NCI-H2029 (cell line): ENCODE measurements around the gene OBSCN.

Experiments
- DNase-seq: peaks from one replicate; lab custom pipeline; 2025; lab: John Stamatoyannopoulos, UW

OBSCN gene

DNA sequence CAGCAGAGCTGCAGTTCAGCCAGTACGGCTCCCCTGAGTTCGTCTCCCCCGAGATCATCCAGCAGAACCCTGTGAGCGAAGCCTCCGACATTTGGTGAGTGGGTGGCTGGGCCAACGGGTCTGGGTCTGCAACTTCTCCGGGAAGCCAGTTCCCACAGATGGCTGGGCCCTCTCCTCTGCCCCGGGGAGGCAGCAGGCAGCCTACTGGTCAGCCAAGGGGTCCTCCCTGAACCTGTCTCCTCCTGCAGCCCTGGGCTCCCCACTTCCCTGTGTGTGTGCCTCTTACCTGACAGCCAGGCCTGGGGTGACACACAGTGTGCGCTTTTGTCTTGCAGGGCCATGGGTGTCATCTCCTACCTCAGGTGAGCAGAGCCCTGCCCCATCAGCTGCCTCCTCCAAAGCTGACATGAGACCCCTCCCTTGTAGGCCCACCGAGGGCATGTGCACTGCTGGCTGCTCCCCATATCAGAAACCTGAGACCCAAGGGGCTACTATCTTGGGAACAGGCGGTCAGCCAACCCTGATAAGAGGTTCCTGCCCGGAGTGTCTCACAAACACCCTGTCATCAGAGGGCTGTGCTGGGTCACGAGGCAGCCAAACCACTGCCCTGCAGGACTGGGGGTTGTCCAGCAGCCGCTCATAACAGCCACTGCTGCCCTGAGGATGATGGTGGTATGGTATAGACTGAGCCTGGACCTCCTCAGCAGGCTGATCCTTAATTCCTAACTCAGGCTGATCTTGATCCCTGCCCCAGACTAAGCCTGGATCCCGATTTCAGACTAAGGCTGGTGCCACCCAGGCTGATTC is 161.2 kb downstream of the OBSCN start:
- DNase-seq = no peak

DNA sequence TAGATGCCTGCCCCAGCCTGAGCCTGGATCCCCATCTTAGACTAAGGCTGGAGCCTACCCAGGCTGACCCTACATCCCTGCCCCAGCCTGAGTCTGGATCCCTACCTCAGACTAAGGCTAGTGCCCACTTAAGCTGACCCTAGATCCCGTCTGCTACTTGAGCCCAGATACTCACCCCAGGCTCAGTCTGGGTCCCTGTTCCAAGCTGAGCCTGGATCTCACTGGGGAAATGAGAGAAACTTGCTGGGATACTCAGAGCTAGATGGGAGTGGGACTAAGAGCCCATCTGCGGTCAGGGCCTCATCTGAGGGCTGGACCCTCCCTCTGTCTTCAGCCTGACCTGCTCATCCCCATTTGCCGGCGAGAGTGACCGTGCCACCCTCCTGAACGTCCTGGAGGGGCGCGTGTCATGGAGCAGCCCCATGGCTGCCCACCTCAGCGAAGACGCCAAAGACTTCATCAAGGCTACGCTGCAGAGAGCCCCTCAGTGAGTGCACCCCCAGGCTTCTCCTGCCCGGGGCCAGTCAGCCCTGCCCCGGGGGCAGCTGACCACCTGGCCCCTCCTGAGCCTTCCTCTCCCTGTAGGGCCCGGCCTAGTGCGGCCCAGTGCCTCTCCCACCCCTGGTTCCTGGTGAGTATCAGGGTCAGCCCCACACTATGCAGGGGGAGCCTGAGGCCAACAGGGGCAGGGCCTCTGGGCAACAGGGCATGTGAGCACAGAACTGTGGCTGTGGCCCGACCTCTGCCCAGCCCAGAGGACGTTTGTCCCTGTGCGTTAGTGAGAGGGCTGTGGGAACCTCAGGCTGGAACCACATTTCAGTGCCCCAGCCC is 162.0 kb downstream of the OBSCN start:
- DNase-seq = no peak

DNA sequence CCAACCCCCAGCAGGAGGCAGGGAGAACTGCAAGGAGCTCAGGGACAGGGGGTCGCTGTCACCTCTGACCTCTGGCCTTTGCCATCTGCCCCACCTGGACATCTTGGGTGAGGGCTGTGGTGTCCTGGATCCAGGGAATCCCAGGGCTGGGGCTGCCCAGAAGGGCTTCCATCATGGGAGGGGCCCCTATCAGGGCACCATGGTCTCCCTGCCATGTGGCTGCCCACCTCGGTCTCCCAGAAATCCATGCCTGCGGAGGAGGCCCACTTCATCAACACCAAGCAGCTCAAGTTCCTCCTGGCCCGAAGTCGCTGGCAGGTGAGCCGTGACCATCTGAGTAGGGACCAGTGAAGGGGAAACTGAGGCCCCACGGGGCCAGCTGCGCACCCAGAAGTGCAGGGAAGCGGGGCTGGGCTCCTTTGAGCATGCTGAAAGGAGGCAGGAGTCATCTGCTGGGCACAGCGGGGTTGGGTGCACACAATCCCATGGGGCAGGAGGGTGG is 162.6 kb downstream of the OBSCN start:
- DNase-seq = no peak

DNA sequence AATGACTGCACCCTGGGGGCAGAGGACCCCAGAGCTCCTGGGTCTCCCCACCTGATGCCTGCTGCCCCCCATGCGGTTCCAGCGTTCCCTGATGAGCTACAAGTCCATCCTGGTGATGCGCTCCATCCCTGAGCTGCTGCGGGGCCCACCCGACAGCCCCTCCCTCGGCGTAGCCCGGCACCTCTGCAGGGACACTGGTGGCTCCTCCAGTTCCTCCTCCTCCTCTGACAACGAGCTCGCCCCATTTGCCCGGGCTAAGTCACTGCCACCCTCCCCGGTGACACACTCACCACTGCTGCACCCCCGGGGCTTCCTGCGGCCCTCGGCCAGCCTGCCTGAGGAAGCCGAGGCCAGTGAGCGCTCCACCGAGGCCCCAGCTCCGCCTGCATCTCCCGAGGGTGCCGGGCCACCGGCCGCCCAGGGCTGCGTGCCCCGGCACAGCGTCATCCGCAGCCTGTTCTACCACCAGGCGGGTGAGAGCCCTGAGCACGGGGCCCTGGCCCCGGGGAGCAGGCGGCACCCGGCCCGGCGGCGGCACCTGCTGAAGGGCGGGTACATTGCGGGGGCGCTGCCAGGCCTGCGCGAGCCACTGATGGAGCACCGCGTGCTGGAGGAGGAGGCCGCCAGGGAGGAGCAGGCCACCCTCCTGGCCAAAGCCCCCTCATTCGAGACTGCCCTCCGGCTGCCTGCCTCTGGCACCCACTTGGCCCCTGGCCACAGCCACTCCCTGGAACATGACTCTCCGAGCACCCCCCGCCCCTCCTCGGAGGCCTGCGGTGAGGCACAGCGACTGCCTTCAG is 163.3 kb downstream of the OBSCN start:
- no peak for DNase-seq

DNA sequence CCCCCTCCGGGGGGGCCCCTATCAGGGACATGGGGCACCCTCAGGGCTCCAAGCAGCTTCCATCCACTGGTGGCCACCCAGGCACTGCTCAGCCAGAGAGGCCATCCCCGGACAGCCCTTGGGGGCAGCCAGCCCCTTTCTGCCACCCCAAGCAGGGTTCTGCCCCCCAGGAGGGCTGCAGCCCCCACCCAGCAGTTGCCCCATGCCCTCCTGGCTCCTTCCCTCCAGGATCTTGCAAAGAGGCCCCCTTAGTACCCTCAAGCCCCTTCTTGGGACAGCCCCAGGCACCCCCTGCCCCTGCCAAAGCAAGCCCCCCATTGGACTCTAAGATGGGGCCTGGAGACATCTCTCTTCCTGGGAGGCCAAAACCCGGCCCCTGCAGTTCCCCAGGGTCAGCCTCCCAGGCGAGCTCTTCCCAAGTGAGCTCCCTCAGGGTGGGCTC is 163.9 kb downstream of the OBSCN start:
- no peak for DNase-seq

DNA sequence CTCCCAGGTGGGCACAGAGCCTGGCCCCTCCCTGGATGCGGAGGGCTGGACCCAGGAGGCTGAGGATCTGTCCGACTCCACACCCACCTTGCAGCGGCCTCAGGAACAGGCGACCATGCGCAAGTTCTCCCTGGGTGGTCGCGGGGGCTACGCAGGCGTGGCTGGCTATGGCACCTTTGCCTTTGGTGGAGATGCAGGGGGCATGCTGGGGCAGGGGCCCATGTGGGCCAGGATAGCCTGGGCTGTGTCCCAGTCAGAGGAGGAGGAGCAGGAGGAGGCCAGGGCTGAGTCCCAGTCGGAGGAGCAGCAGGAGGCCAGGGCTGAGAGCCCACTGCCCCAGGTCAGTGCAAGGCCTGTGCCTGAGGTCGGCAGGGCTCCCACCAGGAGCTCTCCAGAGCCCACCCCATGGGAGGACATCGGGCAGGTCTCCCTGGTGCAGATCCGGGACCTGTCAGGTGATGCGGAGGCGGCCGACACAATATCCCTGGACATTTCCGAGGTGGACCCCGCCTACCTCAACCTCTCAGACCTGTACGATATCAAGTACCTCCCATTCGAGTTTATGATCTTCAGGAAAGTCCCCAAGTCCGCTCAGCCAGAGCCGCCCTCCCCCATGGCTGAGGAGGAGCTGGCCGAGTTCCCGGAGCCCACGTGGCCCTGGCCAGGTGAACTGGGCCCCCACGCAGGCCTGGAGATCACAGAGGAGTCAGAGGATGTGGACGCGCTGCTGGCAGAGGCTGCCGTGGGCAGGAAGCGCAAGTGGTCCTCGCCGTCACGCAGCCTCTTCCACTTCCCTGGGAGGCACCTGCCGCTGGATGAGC is 164.5 kb downstream of the OBSCN start:
- no peak for DNase-seq

DNA sequence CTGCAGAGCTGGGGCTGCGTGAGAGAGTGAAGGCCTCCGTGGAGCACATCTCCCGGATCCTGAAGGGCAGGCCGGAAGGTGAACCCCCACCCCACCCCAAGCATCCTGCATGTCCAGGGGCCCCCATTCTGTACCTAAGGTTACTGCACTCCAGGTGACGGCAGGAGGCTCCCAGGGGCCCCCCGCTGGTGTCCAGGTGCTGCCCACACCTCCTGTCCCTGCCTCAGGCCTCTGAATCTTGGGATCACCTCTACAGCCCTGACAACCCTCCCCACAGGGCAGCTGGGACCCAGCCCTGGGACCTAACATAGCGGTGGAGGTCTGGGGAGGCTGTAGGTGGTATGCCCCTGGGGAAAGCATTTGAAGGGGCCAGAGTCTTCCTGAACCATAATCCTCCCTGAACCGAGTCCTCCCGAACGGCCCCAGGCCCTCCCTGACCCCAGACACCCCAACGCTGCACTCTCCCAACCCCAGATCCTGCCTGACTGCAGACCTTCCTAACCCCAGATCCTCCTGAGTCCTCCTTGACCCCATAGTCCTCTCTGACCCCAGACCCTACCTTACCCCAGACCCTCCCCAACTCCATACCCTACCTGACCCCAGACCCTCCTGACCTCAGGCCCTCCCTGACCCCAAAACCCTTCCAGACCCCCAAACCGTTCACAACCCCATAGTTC is 165.3 kb downstream of the OBSCN start:
- DNase-seq = no peak

DNA sequence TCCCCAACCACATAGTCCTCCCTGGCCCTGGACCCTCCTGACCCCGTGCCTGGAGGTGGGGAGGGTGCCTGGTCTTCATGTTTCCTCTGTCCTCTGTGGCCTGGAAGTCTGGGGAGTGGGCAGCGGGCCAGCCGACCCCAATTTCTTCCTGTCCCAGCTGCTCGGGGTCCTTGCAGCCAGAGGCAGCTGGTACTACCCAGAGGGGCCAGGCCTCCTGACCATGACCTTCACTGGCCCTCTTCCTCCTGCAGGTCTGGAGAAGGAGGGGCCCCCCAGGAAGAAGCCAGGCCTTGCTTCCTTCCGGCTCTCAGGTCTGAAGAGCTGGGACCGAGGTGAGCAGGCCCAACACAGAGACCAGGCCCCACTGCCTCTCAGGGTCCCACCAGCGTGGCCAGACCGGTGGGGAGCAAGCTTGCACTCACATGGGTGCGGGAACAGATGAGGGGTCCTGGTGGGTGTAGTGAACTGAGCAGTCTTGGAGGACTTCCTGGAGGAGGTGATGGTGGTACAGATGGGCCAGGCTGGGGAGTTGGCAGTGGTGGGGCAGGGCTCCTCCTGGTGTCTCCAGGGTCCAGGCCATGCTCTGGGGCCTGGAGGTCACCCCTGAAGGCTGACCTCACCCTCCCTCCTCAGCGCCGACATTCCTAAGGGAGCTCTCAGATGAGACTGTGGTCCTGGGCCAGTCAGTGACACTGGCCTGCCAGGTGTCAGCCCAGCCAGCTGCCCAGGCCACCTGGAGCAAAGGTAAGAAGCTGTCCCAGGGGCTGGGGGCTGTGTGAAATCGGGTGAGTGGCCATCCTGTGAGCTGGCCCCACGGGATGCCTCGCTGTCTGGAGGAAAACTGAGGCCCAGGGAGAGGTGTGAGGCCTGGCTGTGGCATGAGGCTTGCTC is 166.1 kb downstream of the OBSCN start:
- no peak for DNase-seq

DNA sequence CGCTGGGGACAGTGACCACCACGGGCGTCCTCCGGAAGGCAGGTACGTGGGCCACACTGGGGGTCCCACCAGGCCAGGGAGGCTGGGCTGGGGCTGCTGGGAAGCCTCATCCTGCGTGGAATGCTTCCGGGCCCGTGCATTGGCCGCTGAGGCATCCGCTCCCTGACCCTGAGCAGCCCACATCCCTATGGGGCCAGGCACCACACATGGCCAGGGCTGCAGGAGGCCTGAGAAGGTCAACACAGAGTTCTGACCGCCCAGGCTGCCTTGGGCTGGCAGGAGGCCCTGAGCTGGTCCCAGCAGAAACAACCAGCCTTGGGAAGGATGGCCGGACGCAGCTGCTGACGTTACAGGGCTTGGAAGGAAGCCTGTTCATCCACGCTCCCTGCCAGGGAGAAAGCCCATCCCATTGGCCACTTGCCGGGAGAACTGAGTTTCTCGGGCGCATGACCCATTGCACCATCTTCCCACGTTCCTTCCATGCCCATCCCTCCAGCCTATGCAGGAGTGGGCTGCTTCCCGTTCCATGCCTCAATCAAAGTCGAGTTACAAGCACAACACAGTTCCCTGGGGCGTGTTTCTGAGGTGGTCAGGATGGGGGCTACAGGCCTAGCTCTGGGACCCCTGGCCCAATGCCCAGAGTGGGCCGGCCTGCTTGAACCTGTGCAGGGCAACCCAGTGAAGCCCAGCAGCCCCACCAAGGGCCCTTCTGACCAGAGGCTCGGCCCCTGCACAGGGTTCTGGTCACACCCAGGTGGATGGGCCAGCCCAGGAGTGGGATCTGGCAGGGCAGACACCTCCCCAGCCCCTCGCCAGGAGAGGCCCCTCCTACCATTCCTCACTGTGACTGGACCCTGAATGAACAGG is 167.1 kb downstream of the OBSCN start:
- DNase-seq = no peak

DNA sequence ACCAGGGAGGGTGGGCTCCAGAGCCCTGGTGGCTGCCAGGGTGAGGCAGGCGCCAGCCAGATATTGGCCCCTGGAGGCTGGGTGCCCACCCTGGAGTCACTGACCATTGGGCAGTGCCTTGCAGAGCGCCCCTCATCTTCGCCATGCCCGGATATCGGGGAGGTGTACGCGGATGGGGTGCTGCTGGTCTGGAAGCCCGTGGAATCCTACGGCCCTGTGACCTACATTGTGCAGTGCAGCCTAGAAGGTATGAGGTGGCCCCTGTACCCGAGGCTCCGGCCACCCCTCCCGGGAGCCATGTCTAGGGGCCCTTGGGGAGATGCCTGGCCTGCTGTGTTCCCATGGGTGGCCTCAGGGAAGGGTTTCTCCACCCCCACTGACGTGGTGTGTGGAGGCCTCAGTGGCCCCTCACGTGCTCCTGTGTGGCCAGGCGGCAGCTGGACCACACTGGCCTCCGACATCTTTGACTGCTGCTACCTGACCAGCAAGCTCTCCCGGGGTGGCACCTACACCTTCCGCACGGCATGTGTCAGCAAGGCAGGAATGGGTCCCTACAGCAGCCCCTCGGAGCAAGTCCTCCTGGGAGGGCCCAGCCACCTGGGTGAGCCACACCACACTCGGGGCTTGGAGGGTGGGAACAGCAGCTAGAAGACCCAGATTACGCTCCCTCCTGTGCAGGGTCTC is 167.9 kb downstream of the OBSCN start:
- no peak for DNase-seq

DNA sequence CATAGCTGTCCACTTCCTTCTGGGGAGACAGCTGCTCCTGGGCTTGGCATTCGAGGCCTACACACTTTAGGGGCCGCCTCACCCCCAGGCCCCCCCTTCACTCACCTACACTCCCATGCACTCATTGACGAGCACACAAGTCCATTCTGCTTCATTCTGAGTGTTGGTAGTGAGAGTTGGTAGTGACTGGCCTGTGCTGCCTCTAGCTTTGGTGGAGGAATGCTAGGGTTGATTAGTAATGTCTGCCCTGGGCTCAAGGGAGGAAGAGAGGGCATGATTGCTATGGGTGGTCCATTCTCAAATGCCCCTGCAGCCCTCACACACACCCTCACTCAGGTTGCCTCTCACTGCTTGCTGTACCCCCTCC is 168.4 kb downstream of the OBSCN start:
- no peak for DNase-seq

DNA sequence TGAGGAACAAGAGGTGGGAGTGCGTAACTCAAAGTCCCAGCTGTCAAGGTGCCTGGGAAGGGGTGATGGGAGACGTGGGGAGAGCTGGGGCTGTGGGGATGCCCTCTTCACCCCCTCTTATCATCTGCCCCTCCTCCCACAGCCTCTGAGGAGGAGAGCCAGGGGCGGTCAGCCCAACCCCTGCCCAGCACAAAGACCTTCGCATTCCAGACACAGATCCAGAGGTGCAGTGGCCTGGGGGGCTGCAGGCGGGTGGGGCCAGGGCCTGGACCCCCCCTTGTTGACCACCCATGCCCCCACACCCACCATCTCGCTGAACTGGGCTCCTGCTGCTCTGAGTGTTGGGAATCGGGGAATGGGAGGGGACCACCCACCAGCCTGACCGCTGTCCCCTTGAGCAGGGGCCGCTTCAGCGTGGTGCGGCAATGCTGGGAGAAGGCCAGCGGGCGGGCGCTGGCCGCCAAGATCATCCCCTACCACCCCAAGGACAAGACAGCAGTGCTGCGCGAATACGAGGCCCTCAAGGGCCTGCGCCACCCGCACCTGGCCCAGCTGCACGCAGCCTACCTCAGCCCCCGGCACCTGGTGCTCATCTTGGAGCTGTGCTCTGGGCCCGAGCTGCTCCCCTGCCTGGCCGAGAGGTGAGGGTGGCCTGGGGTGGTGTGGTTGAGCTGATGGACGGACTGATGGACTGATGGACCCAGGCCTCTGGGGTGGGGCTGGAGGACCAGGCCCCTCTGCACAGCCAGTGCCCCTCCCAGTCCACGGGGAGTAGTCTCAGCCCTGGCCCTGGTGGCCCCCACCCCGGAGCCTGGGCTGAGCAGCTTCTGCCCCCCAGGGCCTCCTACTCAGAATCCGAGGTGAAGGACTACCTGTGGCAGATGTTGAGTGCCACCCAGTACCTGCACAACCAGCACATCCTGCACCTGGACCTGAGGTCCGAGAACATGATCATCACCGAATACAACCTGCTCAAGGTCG is 169.1 kb downstream of the OBSCN start:
- DNase-seq = no peak

DNA sequence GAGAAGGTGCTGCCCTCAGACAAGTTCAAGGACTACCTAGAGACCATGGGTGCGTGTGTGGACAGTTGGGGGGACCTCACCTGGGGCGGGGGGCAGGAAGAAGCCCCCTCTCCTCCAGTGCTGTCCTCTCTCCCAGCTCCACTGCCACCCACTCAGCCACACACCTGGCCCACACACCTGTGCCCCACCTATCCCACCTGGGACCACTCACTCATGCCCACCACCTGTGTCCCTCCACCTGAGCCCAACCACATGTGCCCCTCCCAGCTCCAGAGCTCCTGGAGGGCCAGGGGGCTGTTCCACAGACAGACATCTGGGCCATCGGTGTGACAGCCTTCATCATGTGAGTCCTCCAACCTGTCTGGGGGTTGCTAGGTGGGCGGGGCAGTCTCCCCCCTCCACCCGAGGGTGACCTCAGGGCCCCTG is 169.8 kb downstream of the OBSCN start:
- DNase-seq = no peak

DNA sequence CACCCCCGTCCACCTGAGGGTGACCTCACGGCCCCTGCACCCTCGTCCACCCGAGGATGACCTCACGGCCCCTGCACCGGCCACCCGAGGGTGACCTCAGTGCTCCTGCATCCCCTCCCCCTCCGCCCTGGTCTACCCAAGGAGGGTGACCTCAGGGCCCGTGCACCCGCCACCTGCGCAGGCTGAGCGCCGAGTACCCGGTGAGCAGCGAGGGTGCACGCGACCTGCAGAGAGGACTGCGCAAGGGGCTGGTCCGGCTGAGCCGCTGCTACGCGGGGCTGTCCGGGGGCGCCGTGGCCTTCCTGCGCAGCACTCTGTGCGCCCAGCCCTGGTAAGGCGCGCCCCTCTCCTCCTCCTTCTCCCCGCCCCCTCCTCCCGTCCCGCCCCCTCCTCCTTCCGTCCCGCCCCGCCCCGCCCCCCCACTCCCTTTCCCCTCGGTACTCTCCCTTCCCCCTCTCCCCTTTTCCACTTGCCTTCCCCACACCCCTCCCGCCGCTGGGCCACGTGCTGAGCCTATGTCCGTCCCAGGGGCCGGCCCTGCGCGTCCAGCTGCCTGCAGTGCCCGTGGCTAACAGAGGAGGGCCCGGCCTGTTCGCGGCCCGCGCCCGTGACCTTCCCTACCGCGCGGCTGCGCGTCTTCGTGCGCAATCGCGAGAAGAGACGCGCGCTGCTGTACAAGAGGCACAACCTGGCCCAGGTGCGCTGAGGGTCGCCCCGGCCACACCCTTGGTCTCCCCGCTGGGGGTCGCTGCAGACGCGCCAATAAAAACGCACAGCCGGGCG is 170.4 kb downstream of the OBSCN start:
- DNase-seq = no peak

DNA sequence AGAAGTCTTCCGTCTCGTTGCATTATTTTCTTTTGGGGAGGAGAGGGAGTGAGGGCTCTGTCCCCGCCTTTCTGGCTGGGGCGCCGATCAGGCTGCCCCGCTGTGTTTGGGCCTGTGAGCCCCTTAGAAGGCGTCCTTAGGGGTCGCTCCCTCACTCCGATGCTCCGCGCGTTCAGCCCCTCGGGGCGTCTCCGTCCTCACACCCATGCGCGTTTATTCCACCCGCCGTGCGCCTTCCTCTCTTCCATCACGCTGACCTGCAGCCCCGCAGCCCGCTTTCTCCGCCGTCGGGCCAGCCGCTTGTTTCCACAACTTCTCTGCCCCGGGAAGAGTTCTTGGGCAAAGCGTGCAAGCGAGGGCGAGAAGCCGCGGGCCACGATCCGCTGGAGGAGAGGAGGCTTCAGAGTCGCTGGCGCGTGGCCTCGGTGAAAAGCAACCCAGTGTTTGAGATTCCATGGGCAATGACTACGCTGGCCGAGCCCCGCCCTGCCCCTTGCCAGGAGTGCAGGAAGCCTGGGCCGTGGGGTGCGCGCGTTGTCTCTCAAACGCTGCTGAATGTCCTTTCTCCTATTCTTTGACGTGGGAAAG is 171.1 kb downstream of the OBSCN start:
- no peak for DNase-seq

DNA sequence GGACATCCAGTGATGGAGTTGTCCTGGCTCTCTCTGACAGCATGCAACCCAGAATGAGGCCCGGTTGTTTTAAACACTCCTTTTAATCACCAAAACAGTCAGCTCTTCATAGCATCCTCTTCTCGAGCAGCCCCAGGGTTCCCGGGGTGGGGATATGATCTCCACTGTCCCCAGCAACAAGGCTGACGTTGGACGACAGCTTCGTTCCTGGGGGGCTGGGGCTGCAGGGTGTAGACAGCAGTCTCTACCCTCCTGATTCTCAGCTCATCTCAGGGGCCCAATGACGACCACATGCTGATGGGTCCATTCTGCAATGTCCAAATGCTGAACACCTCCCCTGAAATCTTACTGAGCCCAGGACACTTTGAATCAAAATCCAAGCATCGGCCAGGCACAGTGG is 171.8 kb downstream of the OBSCN start:
- no peak for DNase-seq
